Myocyte (in vitro differentiated cells): Measurements from ENCODE around the gene ITGA11. TPM values are rescaled to one million over a fixed set of nuclear protein-coding genes. Genes with fewer than 3 reads are reported as not detected.
"Not testable (repeated sequence)": the region's sequence is repeated elsewhere in the genome, so short reads cannot be mapped to it uniquely, and the experiment has no call there.

Experiments used
- DNase-seq: peaks from one replicate; pipeline ENCODE4 v3.0.0-alpha.2; 2012; ENCODE audit warnings: low read depth
- total RNA-seq: library from RNA; depleted of rRNA; stranded (reverse); fragments of >200 nt; gene quantifications from 2 replicates; pipeline ENCODE4 v1.2.3, GENCODE V29; 2014

ITGA11 gene
- total RNA-seq, 1 donor from 2014 or later = 29.2 TPM

DNA sequence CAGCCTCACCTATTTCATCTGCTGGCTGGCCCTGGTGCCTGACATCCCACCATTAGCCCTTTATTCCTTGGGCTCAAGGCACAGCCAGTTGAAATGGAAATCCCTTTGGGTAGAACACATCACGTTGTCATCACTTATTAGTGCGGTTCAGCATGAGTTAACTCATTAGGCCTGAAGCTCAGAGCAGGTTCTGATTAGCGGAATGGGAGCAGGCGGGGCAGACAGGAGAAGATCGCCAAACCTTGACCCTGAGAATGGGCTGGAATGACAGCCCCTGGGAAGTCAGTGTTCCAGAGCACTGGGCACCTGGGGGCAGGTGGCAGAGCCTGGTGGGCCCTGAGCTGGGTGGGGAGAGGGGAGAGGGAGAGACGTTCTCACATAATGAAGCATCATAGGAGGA lies 5.8 kb downstream of the ITGA11 start:
- DNase-seq = no peak

DNA sequence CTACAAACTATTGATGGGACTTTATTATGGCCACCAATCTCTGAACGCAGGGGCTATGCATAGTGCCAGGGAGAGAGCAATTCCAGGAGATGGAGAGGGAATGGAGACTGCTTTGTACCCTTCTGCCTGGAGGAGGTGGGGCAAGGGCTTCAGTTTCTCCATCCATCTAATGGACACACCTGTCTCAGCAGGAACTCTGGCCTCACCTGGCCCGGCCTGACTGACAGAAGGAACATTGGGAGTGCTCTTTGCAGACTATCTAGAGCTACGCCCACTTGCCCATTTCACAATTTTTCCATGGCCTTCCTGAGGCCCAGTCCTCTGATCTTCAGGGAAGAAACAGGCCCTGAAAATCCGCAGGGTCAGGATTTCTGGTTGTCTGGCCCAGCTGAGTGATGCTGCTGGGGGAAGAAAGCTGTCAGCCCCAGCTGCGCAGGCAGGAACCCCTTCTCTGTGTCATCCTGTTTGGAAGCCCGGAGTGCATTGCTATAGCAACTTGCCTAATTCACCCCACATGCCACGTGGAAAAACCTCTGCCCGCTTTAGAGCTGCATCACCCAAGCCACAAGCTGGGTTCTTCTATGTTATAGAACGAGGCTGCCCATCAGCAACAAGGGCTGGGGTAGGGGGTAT lies 6.4 kb downstream of the ITGA11 start:
- DNase-seq = no peak

GRCh38 chr15:68424754-68425390 lies 7.1 kb downstream of the ITGA11 start:
- DNase-seq = no peak

GRCh38 chr15:68423359-68424296 lies 8.3 kb downstream of the ITGA11 start:
- DNase-seq = no peak

DNA sequence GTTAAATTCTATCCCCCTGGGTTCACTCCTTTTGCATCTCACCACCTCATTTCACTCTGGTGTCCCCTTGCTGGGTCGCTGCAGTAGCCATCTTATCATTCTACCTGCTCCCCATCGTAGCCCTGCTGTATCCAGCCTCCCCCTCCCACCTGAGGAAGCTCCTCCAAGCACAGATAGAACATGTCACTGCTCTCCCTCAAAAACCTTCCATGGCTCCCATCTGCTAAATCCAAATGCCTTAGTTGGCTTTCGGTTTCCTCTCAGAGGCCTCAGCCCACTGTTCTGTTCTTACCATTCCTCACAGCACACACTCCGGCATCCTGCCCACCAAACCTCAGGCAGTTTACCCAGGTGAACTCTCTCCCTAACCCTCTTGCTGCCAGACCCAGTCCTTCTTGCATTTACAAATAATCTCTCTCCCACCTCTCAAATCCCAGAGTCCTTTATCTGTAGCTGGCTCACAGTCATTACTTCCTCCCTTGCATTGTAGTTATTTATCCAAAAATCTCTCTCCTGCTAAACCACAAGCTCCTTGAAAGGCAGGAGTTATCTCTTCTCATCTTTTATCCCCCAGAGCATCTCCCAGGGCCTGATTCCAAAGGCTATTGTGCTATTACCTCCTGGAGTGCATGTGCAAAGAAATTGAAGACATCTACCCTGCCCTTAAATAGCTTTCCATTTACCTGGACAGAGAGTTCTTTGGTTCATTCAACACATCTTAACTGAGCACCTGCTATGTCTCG lies 9.4 kb downstream of the ITGA11 start:
- not testable (repeated sequence) for DNase-seq

- DNase-seq = peak; percentile 72
These were observed 10.1 kb downstream of the ITGA11 start for GRCh38 chr15:68421798-68422402.

GRCh38 chr15:68421115-68421551 lies 10.8 kb downstream of the ITGA11 start:
- no peak for DNase-seq

GRCh38 chr15:68420186-68420684 lies 11.7 kb downstream of the ITGA11 start:
- DNase-seq = no peak

GRCh38 chr15:68419301-68420175 lies 12.4 kb downstream of the ITGA11 start:
- DNase-seq = peak; percentile 41

GRCh38 chr15:68418611-68419161 lies 13.3 kb downstream of the ITGA11 start:
- peak; percentile 68 for DNase-seq

GRCh38 chr15:68417897-68418296 lies 14.1 kb downstream of the ITGA11 start:
- DNase-seq = no peak

DNA sequence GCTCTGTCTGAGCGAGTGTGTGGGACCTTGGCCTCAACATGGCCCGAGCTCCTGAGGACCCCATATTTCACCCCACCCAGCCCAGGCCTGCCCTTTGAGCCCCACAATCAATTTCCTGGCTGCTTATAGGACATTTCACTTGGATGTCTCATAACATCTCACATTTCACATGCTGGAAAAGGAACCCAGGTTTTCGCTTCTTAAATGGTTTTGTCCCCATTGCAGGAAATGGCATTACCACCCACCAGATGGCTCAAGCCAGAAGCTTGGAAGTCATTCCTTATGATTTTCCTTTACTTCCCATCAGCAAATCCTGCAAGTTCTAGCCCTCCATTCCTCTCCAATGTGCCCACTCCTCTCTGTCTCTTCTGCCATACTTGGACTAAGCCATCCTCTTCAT lies 14.9 kb downstream of the ITGA11 start:
- DNase-seq = no peak

GRCh38 chr15:68416158-68416535 lies 15.8 kb downstream of the ITGA11 start:
- DNase-seq = no peak

GRCh38 chr15:68415501-68416157 lies 16.3 kb downstream of the ITGA11 start:
- DNase-seq = no peak

DNA sequence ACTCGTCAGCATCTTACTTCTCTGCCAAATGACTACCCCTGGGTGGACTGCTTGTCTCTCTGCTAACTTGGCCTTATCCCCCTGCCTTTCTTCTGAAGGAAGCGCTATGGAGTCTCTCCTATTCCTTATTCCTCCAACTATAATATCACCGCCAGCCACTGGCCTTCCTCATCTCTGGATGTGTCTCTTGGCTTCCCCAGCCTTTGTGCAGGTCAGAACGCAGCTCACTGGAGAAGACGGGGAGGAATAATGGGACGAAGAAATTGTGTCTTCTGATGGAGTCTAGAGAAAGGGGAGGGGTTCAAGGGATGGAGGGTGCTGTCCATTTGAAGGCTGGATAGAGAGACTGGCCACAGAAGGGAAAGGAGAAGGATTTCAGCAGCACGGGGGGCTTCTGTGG lies 16.9 kb downstream of the ITGA11 start:
- DNase-seq = no peak

- DNase-seq = no peak
These were observed 17.4 kb downstream of the ITGA11 start for GRCh38 chr15:68414591-68414990.

DNA sequence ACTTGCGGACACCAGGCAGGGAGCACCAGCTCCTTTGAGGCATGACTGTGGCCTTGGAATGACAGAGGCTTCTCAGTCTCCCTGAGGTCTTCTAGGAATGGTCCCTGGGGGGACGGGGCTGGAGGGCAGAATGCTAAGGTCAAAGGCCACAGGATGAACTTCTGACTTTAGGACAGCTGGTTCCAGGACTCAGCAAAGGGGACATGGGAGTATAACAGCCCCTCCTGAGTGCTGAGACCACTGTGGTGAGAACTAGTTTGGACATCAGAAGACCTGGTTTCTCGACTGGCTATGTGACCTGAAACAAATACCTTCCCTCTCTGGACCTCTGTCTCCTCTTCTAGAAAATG lies 17.8 kb downstream of the ITGA11 start:
- DNase-seq = no peak

DNA sequence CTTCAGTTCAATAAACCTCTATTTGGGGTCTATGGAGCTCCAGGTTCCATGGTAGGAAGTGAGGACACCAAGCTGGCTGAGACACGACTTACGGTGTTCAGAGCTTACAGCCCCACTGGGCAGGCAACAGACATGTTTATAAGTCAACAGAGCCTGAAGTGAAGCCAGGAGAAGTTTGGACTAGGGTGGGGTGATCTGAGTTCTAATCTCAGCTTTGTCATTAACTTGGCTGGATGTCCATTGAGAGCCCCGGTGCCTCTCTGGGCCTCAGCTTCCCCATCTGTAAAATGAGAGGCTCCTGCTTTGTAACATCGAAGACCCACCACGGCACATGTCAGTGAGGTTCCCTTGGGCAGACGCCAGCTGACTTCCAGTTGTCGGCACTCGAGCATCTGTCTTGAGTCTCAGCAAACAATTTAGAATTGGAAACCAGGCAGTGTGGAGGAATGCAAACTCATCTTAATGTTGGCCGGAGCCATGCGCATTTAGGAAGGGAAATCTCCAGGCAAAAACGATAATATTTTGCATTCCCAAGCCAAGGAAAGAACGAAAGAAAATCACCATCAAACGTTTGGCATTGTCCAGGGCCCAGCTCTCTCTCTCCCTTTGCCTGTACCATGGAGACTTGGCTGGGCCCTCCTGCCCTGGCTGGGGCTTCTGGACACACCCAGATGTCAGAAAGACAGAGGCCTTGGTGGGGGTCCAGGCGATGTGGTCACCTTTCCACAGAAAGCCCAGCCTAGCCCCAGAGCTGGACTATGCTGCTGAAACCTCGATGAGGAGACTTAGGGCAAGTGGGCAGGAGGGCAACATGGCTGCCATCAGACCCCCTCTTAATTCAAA lies 18.4 kb downstream of the ITGA11 start:
- peak; percentile 63 for DNase-seq
